Tibial artery (tissue), 4 donors: ENCODE measurements around the gene ST7L.

Source experiments
- DNase-seq, 2 donors: peaks; one replicate each; pipeline ENCODE4 v3.0.0-alpha.2; 2019
- H3K27ac ChIP-seq, 2 donors: fragments of 200-600 bp; sonication (generic) in 1 of 2; 1 replicate in 1 of 2; 2 replicates in 1 of 2; pipeline ENCODE4 v1.5.1; 2018 to 2019; ENCODE audit warnings: mild to moderate bottlenecking in 1 of 2
- H3K27me3 ChIP-seq, 2 donors: fragments of 200-600 bp; sonication (generic) in 1 of 2; one replicate each; pipeline versions ENCODE4 v1.5.1 to v1.6.0; 2016 to 2019
- H3K36me3 ChIP-seq, 3 donors: fragments of 200-600 bp; sonication (generic) in 2 of 3; one replicate each; pipeline ENCODE4 v1.5.1; 2016 to 2019; ENCODE audit warnings: mild to moderate bottlenecking in 2 of 3
- H3K4me1 ChIP-seq, 4 donors: fragments of 200-600 bp; sonication (generic) in 2 of 4; 1 replicate in 3 of 4; 2 replicates in 1 of 4; pipeline ENCODE4 v1.5.1; 2016 to 2019
- H3K4me3 ChIP-seq, 2 donors: fragments of 200-600 bp; sonication (generic) in 1 of 2; 1 replicate in 1 of 2; 2 replicates in 1 of 2; pipeline ENCODE4 v1.5.1; 2018 to 2019; ENCODE audit warnings: mild to moderate bottlenecking in 2 of 2
- H3K9me3 ChIP-seq, 3 donors: fragments of 200-600 bp; sonication (generic) in 1 of 3; one replicate each; pipeline ENCODE4 v1.5.1; 2016 to 2019
- intact Hi-C: fragments of 100-400 bp; cut with DNase I; formaldehyde crosslinking; loops from one replicate; pipeline ENCODE4 v1.15.0; 2023; ENCODE audit warnings: low total_unique reads
- TF ChIP-seq, protein P1 (sequence below), 2 experiments: fragments of 200-600 bp in 1 of 2; fragments of 450-650 bp in 1 of 2; IDR thresholded peaks; one replicate each; pipeline ENCODE4 v1.5.1; 2017 to 2019; ENCODE audit warnings: antibody characterized with exemption in 2 of 2, mild to moderate bottlenecking in 1 of 2, moderate library complexity in 1 of 2

ST7L gene

DNA sequence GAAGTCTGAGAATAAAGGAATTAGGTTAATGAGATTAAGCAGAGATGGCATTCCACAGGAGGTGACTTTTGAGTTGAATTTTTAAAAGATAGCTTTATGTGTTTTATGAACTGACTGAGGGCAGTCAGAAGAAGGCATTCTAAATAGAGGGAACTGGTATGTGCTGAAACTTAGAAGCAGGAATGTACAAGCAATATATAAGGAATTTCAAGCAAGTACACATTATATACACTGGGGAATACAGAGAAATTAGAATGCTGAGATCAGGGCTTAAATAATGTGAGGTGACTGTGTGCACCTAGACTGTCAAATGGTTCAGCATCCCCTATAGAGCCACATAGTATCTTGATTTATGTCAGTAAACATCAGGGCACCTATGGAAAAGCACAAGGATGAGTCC, 90.9 kb downstream of the ST7L start:
- Histone ChIP-seq H3K4me3 (no peak overlapping the region), H3K4me1 (no peaks in the 10 kb centered on the region), H3K9me3 (no peaks in the 10 kb centered on the region), H3K27ac (no peak overlapping the region), H3K36me3 (peaks cover 18 to 44% (median 24%) of the 10 kb centered on the region in 3 donors), H3K27me3 (no peaks in the 10 kb centered on the region)
- intact Hi-C loops: no loop called here
- DNase-seq: no peak
- TF ChIP-seq, protein P1, sequence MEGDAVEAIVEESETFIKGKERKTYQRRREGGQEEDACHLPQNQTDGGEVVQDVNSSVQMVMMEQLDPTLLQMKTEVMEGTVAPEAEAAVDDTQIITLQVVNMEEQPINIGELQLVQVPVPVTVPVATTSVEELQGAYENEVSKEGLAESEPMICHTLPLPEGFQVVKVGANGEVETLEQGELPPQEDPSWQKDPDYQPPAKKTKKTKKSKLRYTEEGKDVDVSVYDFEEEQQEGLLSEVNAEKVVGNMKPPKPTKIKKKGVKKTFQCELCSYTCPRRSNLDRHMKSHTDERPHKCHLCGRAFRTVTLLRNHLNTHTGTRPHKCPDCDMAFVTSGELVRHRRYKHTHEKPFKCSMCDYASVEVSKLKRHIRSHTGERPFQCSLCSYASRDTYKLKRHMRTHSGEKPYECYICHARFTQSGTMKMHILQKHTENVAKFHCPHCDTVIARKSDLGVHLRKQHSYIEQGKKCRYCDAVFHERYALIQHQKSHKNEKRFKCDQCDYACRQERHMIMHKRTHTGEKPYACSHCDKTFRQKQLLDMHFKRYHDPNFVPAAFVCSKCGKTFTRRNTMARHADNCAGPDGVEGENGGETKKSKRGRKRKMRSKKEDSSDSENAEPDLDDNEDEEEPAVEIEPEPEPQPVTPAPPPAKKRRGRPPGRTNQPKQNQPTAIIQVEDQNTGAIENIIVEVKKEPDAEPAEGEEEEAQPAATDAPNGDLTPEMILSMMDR (IDR thresholded peaks at IDR 0.05): no peak

DNA sequence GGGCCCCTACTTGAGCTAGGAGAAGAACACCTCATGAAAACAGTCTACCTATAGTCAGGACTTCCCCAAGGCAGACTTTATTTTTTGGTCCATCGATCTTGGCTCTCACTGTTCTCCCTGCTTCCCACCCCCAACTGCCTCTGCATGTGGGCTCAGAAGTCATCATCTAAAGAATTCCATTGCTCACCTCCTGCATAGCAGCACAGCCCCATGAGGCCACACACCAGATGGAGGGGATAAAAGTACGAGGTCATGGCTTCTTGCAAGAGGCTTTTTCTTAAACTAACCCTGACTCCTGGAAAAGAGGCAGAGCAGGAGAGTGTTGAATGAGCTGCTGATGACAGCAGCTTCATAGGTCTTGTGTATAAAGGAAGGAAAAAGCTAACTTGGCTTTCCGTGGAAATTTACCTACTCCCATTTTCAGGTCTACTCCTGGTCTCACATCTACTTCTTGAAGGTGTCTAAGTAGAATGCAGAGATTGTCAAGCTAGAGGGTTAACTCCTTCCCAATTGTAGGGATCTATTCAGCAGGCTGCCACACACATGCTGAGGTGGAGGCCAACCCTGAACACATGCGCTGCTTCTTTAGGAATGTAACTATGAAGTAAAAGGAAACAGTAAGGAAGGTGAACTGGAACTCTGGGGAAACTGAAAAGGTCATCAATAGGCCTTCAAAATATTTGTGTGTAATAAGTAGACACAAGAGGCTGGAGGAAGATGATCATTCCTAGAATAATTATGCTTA, 91.5 kb downstream of the ST7L start:
- TF ChIP-seq, protein P1 (IDR thresholded peaks at IDR 0.05): no peak
- H3K4me1 ChIP-seq: no peaks in the 10 kb centered on the region
- H3K4me3 ChIP-seq: no peak overlapping the region
- no peak overlapping the region for H3K27ac ChIP-seq
- no peaks in the 10 kb centered on the region for H3K27me3 ChIP-seq
- no peaks in the 10 kb centered on the region for H3K9me3 ChIP-seq
- intact Hi-C loops: no loop called here
- H3K36me3 ChIP-seq: peaks cover 20 to 49% (median 24%) of the 10 kb centered on the region in 3 donors
- no peak for DNase-seq

DNA sequence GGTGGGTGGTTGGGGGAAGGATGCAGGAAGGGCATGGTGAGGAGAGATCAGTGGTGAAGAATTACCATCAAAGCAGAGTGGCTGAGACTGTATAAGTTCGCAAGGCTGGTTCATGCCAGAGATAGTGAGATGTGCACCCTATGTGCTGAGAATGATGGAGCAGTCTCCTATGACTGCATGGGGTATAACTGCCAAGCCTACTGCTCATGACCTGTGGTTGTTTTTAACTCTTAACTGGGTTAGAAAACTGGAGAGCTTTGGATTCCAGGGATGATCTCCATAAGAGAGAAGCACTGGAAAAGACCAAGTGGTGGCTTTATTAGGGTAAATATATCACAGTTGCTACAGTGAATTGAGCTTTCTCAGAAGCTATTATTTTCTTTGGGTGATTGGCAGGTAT, 94.0 kb downstream of the ST7L start:
- H3K27me3 ChIP-seq: no peaks in the 10 kb centered on the region
- no peaks in the 10 kb centered on the region for H3K4me1 ChIP-seq
- no peaks in the 10 kb centered on the region for H3K9me3 ChIP-seq
- peaks cover 20 to 55% (median 24%) of the 10 kb centered on the region in 3 donors for H3K36me3 ChIP-seq
- H3K27ac ChIP-seq: no peak overlapping the region
- DNase-seq: no peak
- TF ChIP-seq, protein P1 (IDR thresholded peaks at IDR 0.05): no peak
- no peak overlapping the region for H3K4me3 ChIP-seq
- intact Hi-C loops: no loop called here

- H3K27ac ChIP-seq: no peak overlapping the region
- H3K9me3 ChIP-seq: no peaks in the 10 kb centered on the region
- TF ChIP-seq, protein P1 (IDR thresholded peaks at IDR 0.05): no peak
- no peak overlapping the region for H3K4me3 ChIP-seq
- no peaks in the 10 kb centered on the region for H3K27me3 ChIP-seq
- DNase-seq: no peak
- H3K4me1 ChIP-seq: no peaks in the 10 kb centered on the region
- H3K36me3 ChIP-seq: peaks cover 20 to 55% (median 24%) of the 10 kb centered on the region in 3 donors
- intact Hi-C loops: no loop called here
Measured at GRCh38 chr1:112524251-112524650, 94.7 kb downstream of the ST7L start.

GRCh38 chr1:112522621-112523020, 96.3 kb downstream of the ST7L start:
- Histone ChIP-seq H3K4me1 (no peaks in the 10 kb centered on the region), H3K27ac (no peak overlapping the region), H3K36me3 (peaks cover 20 to 53% (median 24%) of the 10 kb centered on the region in 3 donors), H3K4me3 (no peak overlapping the region), H3K9me3 (no peaks in the 10 kb centered on the region), H3K27me3 (no peaks in the 10 kb centered on the region)
- no peak for DNase-seq
- TF ChIP-seq, protein P1 (IDR thresholded peaks at IDR 0.05): no peak
- intact Hi-C loops: no loop called here
